Parathyroid adenoma (tissue), 2 donors: Measurements from ENCODE around the gene GXYLT2.

Experiments used
- H2AFZ ChIP-seq: fragments of 300-600 bp; sonication (generic); one replicate; pipeline ENCODE4 v1.7.0; 2017; ENCODE audit warnings: antibody characterized with exemption, mild to moderate bottlenecking
- H3K27ac ChIP-seq: fragments of 300-600 bp; sonication (generic); one replicate; pipeline ENCODE4 v1.7.0; 2017
- H3K27me3 ChIP-seq: fragments of 300-600 bp; sonication (generic); one replicate; pipeline ENCODE4 v1.7.0; 2017; ENCODE audit warnings: low read length; ENCODE audit not compliant: control insufficient read depth, insufficient read depth
- H3K36me3 ChIP-seq: fragments of 300-600 bp; sonication (generic); one replicate; pipeline ENCODE4 v1.7.0; 2017; ENCODE audit warnings: low read length; ENCODE audit not compliant: control insufficient read depth, insufficient read depth
- H3K4me1 ChIP-seq: fragments of 300-600 bp; sonication (generic); one replicate; pipeline ENCODE4 v1.7.0; 2017; ENCODE audit warnings: control low read depth
- H3K4me2 ChIP-seq: fragments of 300-600 bp; sonication (generic); one replicate; pipeline ENCODE4 v1.7.0; 2017; ENCODE audit warnings: low read length
- H3K4me3 ChIP-seq: fragments of 300-600 bp; sonication (generic); one replicate; pipeline ENCODE4 v1.7.0; 2017; ENCODE audit warnings: low read depth, low read length
- H3K79me2 ChIP-seq: fragments of 300-600 bp; sonication (generic); one replicate; pipeline ENCODE4 v1.7.0; 2017; ENCODE audit warnings: control low read depth
- H3K9ac ChIP-seq: fragments of 300-600 bp; sonication (generic); one replicate; pipeline ENCODE4 v1.7.0; 2017; ENCODE audit warnings: mild to moderate bottlenecking
- H3K9me3 ChIP-seq: fragments of 300-600 bp; sonication (generic); one replicate; pipeline ENCODE4 v1.7.0; 2017; ENCODE audit warnings: low read length; ENCODE audit not compliant: control insufficient read depth
- CTCF ChIP-seq: fragments of 300-600 bp; sonication (generic); IDR thresholded peaks from one replicate; pipeline ENCODE4 v1.7.0; 2017; ENCODE audit warnings: antibody characterized with exemption, mild to moderate bottlenecking
- donor health status: primary hyperparathyroidism.

The GXYLT2 gene

GRCh38 chr3:72904163-72904562 is 16.3 kb downstream of the GXYLT2 start:
- Histone ChIP-seq H3K9ac (no peak overlapping the region), H3K4me1 (no peaks in the 10 kb centered on the region), H3K4me3 (no peak overlapping the region), H3K4me2 (no peak overlapping the region), H3K79me2 (no peaks in the 10 kb centered on the region), H2AFZ (no peak overlapping the region), H3K36me3 (no peaks in the 10 kb centered on the region), H3K9me3 (no peaks in the 10 kb centered on the region), H3K27me3 (no peaks in the 10 kb centered on the region), H3K27ac (no peak overlapping the region)
- no peak for TF ChIP-seq CTCF

- Histone ChIP-seq H3K9ac (no peak overlapping the region), H3K27me3 (no peaks in the 10 kb centered on the region), H3K9me3 (no peaks in the 10 kb centered on the region), H3K27ac (no peak overlapping the region), H2AFZ (no peak overlapping the region), H3K4me3 (no peak overlapping the region), H3K4me2 (no peak overlapping the region), H3K36me3 (no peaks in the 10 kb centered on the region), H3K4me1 (no peaks in the 10 kb centered on the region), H3K79me2 (no peaks in the 10 kb centered on the region)
- TF ChIP-seq CTCF = no peak
Observed at GRCh38 chr3:72906154-72906553, 18.3 kb downstream of the GXYLT2 start.

GRCh38 chr3:72907131-72907711 is 19.4 kb downstream of the GXYLT2 start:
- no peak overlapping the region for H3K9ac ChIP-seq
- H2AFZ ChIP-seq = no peak overlapping the region
- H3K9me3 ChIP-seq = no peaks in the 10 kb centered on the region
- H3K79me2 ChIP-seq = no peaks in the 10 kb centered on the region
- H3K4me3 ChIP-seq = no peak overlapping the region
- no peak overlapping the region for H3K27ac ChIP-seq
- H3K27me3 ChIP-seq = no peaks in the 10 kb centered on the region
- H3K4me2 ChIP-seq = no peak overlapping the region
- TF ChIP-seq CTCF = no peak
- H3K4me1 ChIP-seq = no peaks in the 10 kb centered on the region
- no peaks in the 10 kb centered on the region for H3K36me3 ChIP-seq

- H3K4me3 ChIP-seq = no peak overlapping the region
- H3K27ac ChIP-seq = no peak overlapping the region
- no peaks in the 10 kb centered on the region for H3K9me3 ChIP-seq
- no peak overlapping the region for H3K9ac ChIP-seq
- no peaks in the 10 kb centered on the region for H3K4me1 ChIP-seq
- H3K4me2 ChIP-seq = no peak overlapping the region
- no peaks in the 10 kb centered on the region for H3K79me2 ChIP-seq
- no peaks in the 10 kb centered on the region for H3K36me3 ChIP-seq
- H2AFZ ChIP-seq = no peak overlapping the region
- TF ChIP-seq CTCF = no peak
- H3K27me3 ChIP-seq = no peaks in the 10 kb centered on the region
Observed at GRCh38 chr3:72907731-72908620, 20.1 kb downstream of the GXYLT2 start.
